UCSD-AML1 (cell line): ENCODE data around the gene SCGB1D4.

Source experiments
- DNase-seq: peaks from one replicate; lab custom pipeline; 2025; ENCODE audit not compliant: unreplicated experiment; lab: John Stamatoyannopoulos, UW

The SCGB1D4 gene

GRCh38 chr11:62280452-62280851 lies 18.4 kb downstream of the SCGB1D4 start:
- no peak for DNase-seq

GRCh38 chr11:62273789-62274275 lies 25.0 kb downstream of the SCGB1D4 start:
- no peak for DNase-seq

GRCh38 chr11:62273284-62273683 lies 25.6 kb downstream of the SCGB1D4 start:
- DNase-seq = no peak

- DNase-seq = no peak
These were observed 29.1 kb downstream of the SCGB1D4 start, which contains the start of gene SCGB2A2 for GRCh38 chr11:62269654-62270278. SCGB2A2 (plus strand) TSS chr11:62270158; CDS start chr11:62270217, 59 bp downstream.

GRCh38 chr11:62267576-62267975 lies 31.3 kb downstream of the SCGB1D4 start:
- no peak for DNase-seq

- no peak for DNase-seq
These were observed 31.8 kb downstream of the SCGB1D4 start for GRCh38 chr11:62267050-62267449.

GRCh38 chr11:62266558-62266957 lies 32.3 kb downstream of the SCGB1D4 start:
- DNase-seq = no peak

GRCh38 chr11:62264004-62264403 lies 34.9 kb downstream of the SCGB1D4 start:
- no peak for DNase-seq

GRCh38 chr11:62260261-62260953 lies 38.5 kb downstream of the SCGB1D4 start:
- DNase-seq = no peak

GRCh38 chr11:62256281-62256680 lies 42.6 kb downstream of the SCGB1D4 start:
- DNase-seq = no peak

GRCh38 chr11:62253999-62254542 lies 44.8 kb downstream of the SCGB1D4 start:
- DNase-seq = no peak

GRCh38 chr11:62251698-62252097 lies 47.2 kb downstream of the SCGB1D4 start:
- DNase-seq = no peak
